GM12864 (cell line): ENCODE data around the gene ASIC4.

Experiments
- DNase-seq: peaks from one replicate; pipeline ENCODE4 v3.0.0-alpha.2; 2011; ENCODE audit warnings: low read depth
- H3K4me3 ChIP-seq: 2 replicates; pipeline ENCODE4 v1.5.1; 2011; ENCODE audit warnings: mild to moderate bottlenecking, low read depth, low read length, control low read depth
- TF ChIP-seq, protein P1 (sequence below): IDR thresholded peaks from 2 replicates; pipeline ENCODE4 v1.5.1; 2011; ENCODE audit warnings: low read depth, mild to moderate bottlenecking, moderate library complexity, low read length, control low read depth, inconsistent platforms; ENCODE audit errors: missing control alignments

Gene ASIC4

DNA sequence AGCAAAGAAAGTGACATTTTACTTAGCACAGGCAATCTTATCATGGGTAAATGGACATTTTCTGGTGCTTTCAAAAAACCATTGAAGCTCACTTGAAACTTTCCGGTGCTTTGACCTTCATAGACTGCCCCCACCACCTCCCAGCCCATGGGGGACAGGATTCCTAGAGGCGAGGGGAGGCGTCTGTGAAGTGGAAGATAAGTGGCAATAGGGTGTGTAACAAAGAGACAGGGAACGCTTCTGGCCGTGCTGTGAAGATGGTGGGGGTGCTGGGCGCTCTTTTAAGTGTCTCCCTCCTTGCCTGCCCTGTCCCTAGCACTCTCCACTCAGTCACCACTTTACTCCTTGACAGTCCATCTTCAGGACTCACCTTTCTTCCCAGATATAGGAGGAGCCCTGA lies 39.0 kb upstream of the ASIC4 start:
- TF ChIP-seq, protein P1, sequence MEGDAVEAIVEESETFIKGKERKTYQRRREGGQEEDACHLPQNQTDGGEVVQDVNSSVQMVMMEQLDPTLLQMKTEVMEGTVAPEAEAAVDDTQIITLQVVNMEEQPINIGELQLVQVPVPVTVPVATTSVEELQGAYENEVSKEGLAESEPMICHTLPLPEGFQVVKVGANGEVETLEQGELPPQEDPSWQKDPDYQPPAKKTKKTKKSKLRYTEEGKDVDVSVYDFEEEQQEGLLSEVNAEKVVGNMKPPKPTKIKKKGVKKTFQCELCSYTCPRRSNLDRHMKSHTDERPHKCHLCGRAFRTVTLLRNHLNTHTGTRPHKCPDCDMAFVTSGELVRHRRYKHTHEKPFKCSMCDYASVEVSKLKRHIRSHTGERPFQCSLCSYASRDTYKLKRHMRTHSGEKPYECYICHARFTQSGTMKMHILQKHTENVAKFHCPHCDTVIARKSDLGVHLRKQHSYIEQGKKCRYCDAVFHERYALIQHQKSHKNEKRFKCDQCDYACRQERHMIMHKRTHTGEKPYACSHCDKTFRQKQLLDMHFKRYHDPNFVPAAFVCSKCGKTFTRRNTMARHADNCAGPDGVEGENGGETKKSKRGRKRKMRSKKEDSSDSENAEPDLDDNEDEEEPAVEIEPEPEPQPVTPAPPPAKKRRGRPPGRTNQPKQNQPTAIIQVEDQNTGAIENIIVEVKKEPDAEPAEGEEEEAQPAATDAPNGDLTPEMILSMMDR: no peak
- no peak for DNase-seq
- H3K4me3 ChIP-seq: no peak overlapping the region

DNA sequence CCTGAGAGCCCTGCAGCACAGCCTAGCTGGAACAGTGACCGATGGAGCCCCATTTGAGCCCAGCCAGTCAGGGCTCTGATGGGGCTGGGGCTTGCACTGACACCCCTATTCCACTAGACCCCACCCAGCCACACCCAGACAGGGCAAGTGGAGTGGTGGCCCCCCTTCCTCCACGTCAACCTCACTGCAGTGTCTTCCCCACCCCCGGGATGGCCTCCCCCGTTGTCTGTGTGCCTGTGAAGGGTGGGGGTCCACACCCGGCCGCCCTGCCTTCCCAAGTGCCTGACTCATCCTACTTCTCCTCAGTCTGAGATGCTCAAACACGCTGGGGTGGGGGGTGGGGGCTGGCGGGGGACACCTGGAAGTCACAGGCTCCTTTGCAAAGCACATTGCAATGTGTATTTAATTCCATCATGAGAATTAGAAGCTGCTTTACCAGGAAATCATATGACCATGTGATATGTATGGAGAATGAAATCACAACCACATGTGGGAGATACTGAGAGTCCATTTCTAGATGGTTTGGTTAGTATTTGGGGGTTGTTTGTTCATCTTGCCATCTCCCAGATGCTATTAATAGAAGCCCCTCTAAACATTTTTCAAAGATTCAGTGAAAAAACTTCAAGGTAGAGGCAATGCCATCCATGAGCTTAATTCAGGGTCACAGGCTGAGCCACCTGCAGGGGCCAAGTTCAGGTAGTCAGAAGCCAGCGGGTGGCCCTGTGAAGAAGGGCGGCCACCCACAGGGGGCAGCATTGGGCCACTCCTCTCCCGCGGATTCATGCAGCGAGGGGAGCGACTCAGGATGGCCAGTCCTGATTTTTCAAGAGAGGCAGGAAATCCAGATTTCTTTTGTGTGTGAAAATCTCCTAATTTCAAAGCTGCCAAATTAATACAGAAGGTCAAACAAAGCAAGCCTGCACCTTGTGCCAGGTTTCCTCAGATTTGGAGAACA lies 38.3 kb upstream of the ASIC4 start:
- no peak for DNase-seq
- H3K4me3 ChIP-seq: no peak overlapping the region

DNA sequence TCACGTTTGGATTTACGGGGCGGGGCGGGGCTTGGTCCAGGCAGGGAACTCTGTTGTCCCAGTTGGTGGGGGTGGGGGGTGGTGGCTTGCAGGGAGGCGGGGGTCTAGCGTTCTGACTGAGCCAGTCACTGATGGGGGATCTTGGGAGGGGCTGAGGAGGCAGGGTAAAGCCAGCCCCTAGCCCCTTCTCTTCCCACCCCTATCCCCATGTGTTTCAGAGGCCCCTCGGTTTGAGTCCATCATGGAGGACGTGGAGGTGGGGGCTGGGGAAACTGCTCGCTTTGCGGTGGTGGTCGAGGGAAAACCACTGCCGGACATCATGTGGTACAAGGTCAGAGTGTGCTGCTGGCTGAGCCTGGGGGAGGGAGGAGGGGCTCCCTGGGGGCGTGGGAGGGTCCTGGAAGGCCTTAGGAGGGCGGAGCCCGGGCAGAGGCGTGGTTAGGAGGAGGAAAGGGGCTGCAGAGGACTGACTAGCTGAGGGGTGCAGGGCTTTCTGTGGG lies 37.6 kb upstream of the ASIC4 start:
- H3K4me3 ChIP-seq: no peak overlapping the region
- TF ChIP-seq, protein P1: no peak
- no peak for DNase-seq

More for the DNA sequence above, 38.3 kb upstream of the ASIC4 start:
- TF ChIP-seq, protein P1: peak; percentile 84

DNA sequence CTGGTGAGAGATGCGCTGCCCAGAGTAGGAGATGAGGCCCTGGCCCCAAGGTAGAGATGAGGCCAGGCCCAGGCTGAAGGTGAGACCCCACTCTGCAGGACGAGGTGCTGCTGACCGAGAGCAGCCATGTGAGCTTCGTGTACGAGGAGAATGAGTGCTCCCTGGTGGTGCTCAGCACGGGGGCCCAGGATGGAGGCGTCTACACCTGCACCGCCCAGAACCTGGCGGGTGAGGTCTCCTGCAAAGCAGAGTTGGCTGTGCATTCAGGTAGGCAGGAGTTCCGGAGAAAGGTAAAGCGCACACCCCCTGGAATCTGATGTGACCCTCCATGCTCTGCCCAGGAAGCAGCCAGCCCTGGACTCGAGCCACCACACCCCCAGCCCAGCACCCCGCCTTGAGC lies 37.1 kb upstream of the ASIC4 start:
- DNase-seq: no peak
- H3K4me3 ChIP-seq: no peak overlapping the region
- TF ChIP-seq, protein P1: no peak

DNA sequence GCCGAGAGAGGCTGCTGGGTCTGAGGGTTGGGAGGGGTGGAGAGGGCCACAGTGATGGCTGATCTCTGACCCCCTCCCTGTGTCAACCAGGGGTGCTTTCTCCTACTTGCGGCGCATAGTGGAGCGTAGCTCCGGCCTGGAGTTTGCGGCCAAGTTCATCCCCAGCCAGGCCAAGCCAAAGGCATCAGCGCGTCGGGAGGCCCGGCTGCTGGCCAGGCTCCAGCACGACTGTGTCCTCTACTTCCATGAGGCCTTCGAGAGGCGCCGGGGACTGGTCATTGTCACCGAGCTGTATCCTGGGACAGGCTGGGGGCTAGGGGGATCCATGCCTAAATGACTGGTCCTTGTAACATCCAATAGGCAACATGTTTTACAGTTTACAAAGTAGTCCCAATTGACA lies 36.5 kb upstream of the ASIC4 start:
- DNase-seq: no peak
- no peak overlapping the region for H3K4me3 ChIP-seq
- TF ChIP-seq, protein P1: no peak

DNA sequence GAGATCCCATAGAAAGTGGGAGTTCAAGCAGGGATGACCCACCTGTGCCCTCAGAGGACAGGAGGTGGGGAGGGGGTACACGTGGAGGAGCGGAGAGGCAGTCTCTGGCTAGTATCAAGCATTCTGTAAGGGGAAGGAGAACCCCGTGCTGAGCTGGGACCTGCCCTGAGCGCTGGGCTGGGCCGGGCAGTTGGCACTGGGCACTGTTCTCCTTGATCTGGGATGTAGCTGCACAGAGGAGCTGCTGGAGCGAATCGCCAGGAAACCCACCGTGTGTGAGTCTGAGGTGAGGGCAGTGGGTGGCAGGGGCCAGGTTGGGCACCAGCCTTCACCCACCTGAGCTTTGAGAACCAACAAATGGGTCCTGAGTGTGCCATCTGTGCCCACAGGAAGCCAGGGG lies 35.4 kb upstream of the ASIC4 start:
- DNase-seq: no peak
- no peak overlapping the region for H3K4me3 ChIP-seq
- TF ChIP-seq, protein P1: no peak
